Activated CD8-positive, alpha-beta T cell treated with anti-CD3 and anti-CD28 coated beads for 36 hours (primary cell): Measurements from ENCODE around the gene PSAPL1. TPM values are rescaled to one million over a fixed set of nuclear protein-coding genes. Genes with fewer than 3 reads are reported as not detected.

Source experiments
- ATAC-seq: fragments of 200-7000 bp; cut with Tn5 transposase; one replicate; pipeline ENCODE4 v1.10.0; 2021; ENCODE audit warnings: mild to moderate bottlenecking, moderate library complexity
- CTCF ChIA-PET: fragments of 350-600 bp; sonication (Branson Sonifier 250); formaldehyde crosslinking; loops from one replicate; lab custom pipeline; 2021; ENCODE audit warnings: antibody characterized with exemption; lab: Charles Lee
- POLR2A ChIA-PET: fragments of 350-600 bp; sonication (Branson Sonifier 250); formaldehyde crosslinking; loops from one replicate; lab custom pipeline; 2021; ENCODE audit warnings: antibody characterized with exemption; lab: Charles Lee
- DNase-seq: peaks from one replicate; pipeline ENCODE4 v3.0.0-alpha.2; 2020
- H3K27ac Mint-ChIP-seq: one replicate; pipeline ENCODE4 v1.8.0; 2021; ENCODE audit warnings: mild to moderate bottlenecking, mixed read lengths
- H3K27me3 Mint-ChIP-seq: one replicate; pipeline ENCODE4 v1.8.0; 2021; ENCODE audit warnings: mixed read lengths
- H3K36me3 Mint-ChIP-seq: one replicate; pipeline ENCODE4 v1.8.0; 2021; ENCODE audit warnings: low read depth, mixed read lengths
- H3K4me1 Mint-ChIP-seq: one replicate; pipeline ENCODE4 v1.8.0; 2021; ENCODE audit warnings: low read depth, mixed read lengths
- H3K4me3 Mint-ChIP-seq: one replicate; pipeline ENCODE4 v1.8.0; 2021; ENCODE audit warnings: mild to moderate bottlenecking, moderate library complexity, mixed read lengths
- H3K9me3 Mint-ChIP-seq: one replicate; pipeline ENCODE4 v1.8.0; 2021; ENCODE audit warnings: mixed read lengths
- CTCF ChIP-seq: fragments of 200-600 bp; IDR thresholded peaks from one replicate; pipeline ENCODE4 v1.8.0; 2022; ENCODE audit warnings: antibody characterized with exemption, mild to moderate bottlenecking
- intact Hi-C: fragments of 100-400 bp; cut with micrococcal nuclease; formaldehyde crosslinking; loops from one replicate; pipeline ENCODE4 v1.10.0; 2022
- total RNA-seq, 2 experiments: library from RNA; stranded (reverse); gene quantifications; one replicate each; pipeline ENCODE4 v1.2.3, GENCODE V29; 2021

The PSAPL1 gene
- total RNA-seq, 2 experiments from 2014 or later, result not detected

GRCh38 chr4:7461230-7461629, 26.5 kb upstream of the PSAPL1 start:
- no peak overlapping the region for H3K4me3 Mint-ChIP-seq
- DNase-seq (no peak), ATAC-seq (no peak)
- no peaks in the 10 kb centered on the region for H3K9me3 Mint-ChIP-seq
- intact Hi-C loops, result no loop called here
- H3K36me3 Mint-ChIP-seq, result no peaks in the 10 kb centered on the region
- H3K4me1 Mint-ChIP-seq, result no peaks in the 10 kb centered on the region
- H3K27ac Mint-ChIP-seq, result no peak overlapping the region
- H3K27me3 Mint-ChIP-seq, result no peaks in the 10 kb centered on the region
- ChIA-PET CTCF (no interaction called here), POLR2A (interaction anchor here (0.7 kb wide), 1 partner anchor 14 kb away, joined by 3 read pairs; no protein-coding TSS in a partner anchor)
- no peak for TF ChIP-seq CTCF

GRCh38 chr4:7460566-7460965, 25.8 kb upstream of the PSAPL1 start:
- intact Hi-C loops, result no loop called here
- POLR2A ChIA-PET, result interaction anchor here (0.7 kb wide), 1 partner anchor 14 kb away, joined by 3 read pairs; no protein-coding TSS in a partner anchor
- H3K9me3 Mint-ChIP-seq, result no peaks in the 10 kb centered on the region
- no peaks in the 10 kb centered on the region for H3K4me1 Mint-ChIP-seq
- no peak overlapping the region for H3K27ac Mint-ChIP-seq
- H3K36me3 Mint-ChIP-seq, result no peaks in the 10 kb centered on the region
- no peak overlapping the region for H3K4me3 Mint-ChIP-seq
- TF ChIP-seq CTCF, result no peak
- ATAC-seq (no peak), DNase-seq (no peak)
- CTCF ChIA-PET, result no interaction called here
- no peaks in the 10 kb centered on the region for H3K27me3 Mint-ChIP-seq

- POLR2A ChIA-PET, result no interaction called here
- intact Hi-C loops, result no loop called here
Measured at GRCh38 chr4:7459471-7459870, 24.7 kb upstream of the PSAPL1 start.

GRCh38 chr4:7458477-7458876, 23.7 kb upstream of the PSAPL1 start:
- intact Hi-C loops, result no loop called here

More at GRCh38 chr4:7459471-7459870, 24.7 kb upstream of the PSAPL1 start:
- ATAC-seq (no peak), DNase-seq (no peak)
- no peak overlapping the region for H3K27ac Mint-ChIP-seq
- no peak overlapping the region for H3K4me3 Mint-ChIP-seq
- H3K36me3 Mint-ChIP-seq, result no peaks in the 10 kb centered on the region
- no peak for TF ChIP-seq CTCF
- H3K9me3 Mint-ChIP-seq, result no peaks in the 10 kb centered on the region
- no peaks in the 10 kb centered on the region for H3K27me3 Mint-ChIP-seq
- H3K4me1 Mint-ChIP-seq, result no peaks in the 10 kb centered on the region
- CTCF ChIA-PET, result no interaction called here

GRCh38 chr4:7458066-7458425, 23.3 kb upstream of the PSAPL1 start:
- intact Hi-C loops, result no loop called here
- no peak overlapping the region for H3K4me3 Mint-ChIP-seq
- no peaks in the 10 kb centered on the region for H3K9me3 Mint-ChIP-seq
- H3K27me3 Mint-ChIP-seq, result no peaks in the 10 kb centered on the region
- ATAC-seq (no peak), DNase-seq (no peak)
- ChIA-PET POLR2A (no interaction called here), CTCF (no interaction called here)
- no peaks in the 10 kb centered on the region for H3K4me1 Mint-ChIP-seq
- no peak overlapping the region for H3K27ac Mint-ChIP-seq
- no peak for TF ChIP-seq CTCF
- H3K36me3 Mint-ChIP-seq, result no peaks in the 10 kb centered on the region

More at GRCh38 chr4:7458477-7458876, 23.7 kb upstream of the PSAPL1 start:
- POLR2A ChIA-PET, result no interaction called here
- CTCF ChIA-PET, result no interaction called here
- Mint-ChIP-seq H3K4me3 (no peak overlapping the region), H3K27me3 (no peaks in the 10 kb centered on the region), H3K36me3 (no peaks in the 10 kb centered on the region), H3K27ac (no peak overlapping the region), H3K9me3 (no peaks in the 10 kb centered on the region), H3K4me1 (no peaks in the 10 kb centered on the region)
- ATAC-seq, result no peak
- DNase-seq, result no peak
- TF ChIP-seq CTCF, result no peak
